Measurements from ENCODE around the gene ADAT3.

ADAT3 gene

GRCh38 chr19:1862424-1863327, 42.5 kb upstream of the ADAT3 start:
- in situ Hi-C loops (cut with MboI; ENCODE audit: low sequenced_read_pairs, unreplicated experiment) = no loop called here
- DNase-seq (ENCODE audit: low spot score) = peak; percentile 78
- TF ChIP-seq CTCF (IDR thresholded peaks at IDR 0.05; ENCODE audit: borderline replicate concordance, control extremely low read depth, extremely low read depth, insufficient read depth, missing control alignments) = no peak

GRCh38 chr19:1863328-1863637, 41.9 kb upstream of the ADAT3 start, which contains the start of gene KLF16:
KLF16 (minus strand) TSS chr19:1863579; CDS start chr19:1863497, 82 bp downstream.
- in situ Hi-C loops (cut with MboI; ENCODE audit: low sequenced_read_pairs, unreplicated experiment) = no loop called here
- no peak for TF ChIP-seq CTCF (IDR thresholded peaks at IDR 0.05; ENCODE audit: borderline replicate concordance, control extremely low read depth, extremely low read depth, insufficient read depth, missing control alignments)
- DNase-seq (ENCODE audit: low spot score) = no peak

- in situ Hi-C loops (cut with MboI; ENCODE audit: low sequenced_read_pairs, unreplicated experiment) = no loop called here
- TF ChIP-seq CTCF (IDR thresholded peaks at IDR 0.05; ENCODE audit: borderline replicate concordance, control extremely low read depth, extremely low read depth, insufficient read depth, missing control alignments) = no peak
- DNase-seq (ENCODE audit: low spot score) = peak; percentile 96
These were observed 41.3 kb upstream of the ADAT3 start for GRCh38 chr19:1863638-1864479.

GRCh38 chr19:1864480-1865171, 40.6 kb upstream of the ADAT3 start:
- DNase-seq (ENCODE audit: low spot score) = peak; percentile 88
- TF ChIP-seq CTCF (IDR thresholded peaks at IDR 0.05; ENCODE audit: borderline replicate concordance, control extremely low read depth, extremely low read depth, insufficient read depth, missing control alignments) = peak; percentile 96
- in situ Hi-C loops (cut with MboI; ENCODE audit: low sequenced_read_pairs, unreplicated experiment) = no loop called here

- DNase-seq (ENCODE audit: low spot score) = no peak
- in situ Hi-C loops (cut with MboI; ENCODE audit: low sequenced_read_pairs, unreplicated experiment) = no loop called here
- no peak for TF ChIP-seq CTCF (IDR thresholded peaks at IDR 0.05; ENCODE audit: borderline replicate concordance, control extremely low read depth, extremely low read depth, insufficient read depth, missing control alignments)
These were observed 39.8 kb upstream of the ADAT3 start for GRCh38 chr19:1865172-1866010.
